ENCODE results near the gene OR1L8. TPM values are rescaled to one million over a fixed set of nuclear protein-coding genes. Genes with fewer than 3 reads are reported as not detected.

The OR1L8 gene
- total and polyA plus RNA-seq, 9 of the 15 experiments (the other 6 are each of a cell fraction or from before 2014, with no cell fraction given): 0.03 to 0.06 (median 0.06) TPM; not detected in 6

- peak; percentile 81 for TF ChIP-seq ZNF592 (IDR thresholded peaks at IDR 0.05)
- TF ChIP-seq TRIM24 (IDR thresholded peaks at IDR 0.05): peak; percentile 59 to 71; a peak in 3 of 4 replicates
- TF ChIP-seq ZNF316 (IDR thresholded peaks at IDR 0.05): peak; percentile 96
- TF ChIP-seq TAF9B (IDR thresholded peaks at IDR 0.05; ENCODE audit: partially characterized antibody): peak; percentile 56
- TF ChIP-seq PRPF4 (IDR thresholded peaks at IDR 0.05; ENCODE audit: insufficient read depth, low read depth, low read length, poor library complexity, severe bottlenecking): no peak
- peak; percentile 79; the same call in 1 of the 2 replicates for TF ChIP-seq EHMT2 (IDR thresholded peaks at IDR 0.05)
- peak; percentile 56; the same call in 1 of the 2 replicates for TF ChIP-seq SMARCC2 (IDR thresholded peaks at IDR 0.05; ENCODE audit: low read depth)
- TF ChIP-seq RBM22 (IDR thresholded peaks at IDR 0.05; ENCODE audit: low read depth, low read length, poor library complexity, severe bottlenecking): no peak
- peak; percentile 87 for TF ChIP-seq MAFG (tag; conservative IDR thresholded peaks at IDR 0.05)
- TF ChIP-seq HDAC1 (IDR thresholded peaks at IDR 0.05): peak in 1 of 2 experiments; percentile 16; a peak in 1 of 4 replicates
- no peak for TF ChIP-seq NEUROD1 (IDR thresholded peaks at IDR 0.05; ENCODE audit: borderline replicate concordance, low read depth, low read length, partially characterized antibody)
- TF ChIP-seq SFPQ (IDR thresholded peaks at IDR 0.05; ENCODE audit: low read depth, low read length): no peak
- peak; percentile 12; the same call in 1 of the 2 replicates for TF ChIP-seq CC2D1A (IDR thresholded peaks at IDR 0.05)
- TF ChIP-seq ATF3 (IDR thresholded peaks at IDR 0.05): peak; percentile 89
- no peak for TF ChIP-seq ATF3 (CRISPR knock-in tag; conservative IDR thresholded peaks at IDR 0.05)
- TF ChIP-seq DPF2 (IDR thresholded peaks at IDR 0.05): peak; percentile 83
- 0 out of 4 replicates have a peak, but pooled peaks have one; percentile 22 to 45 for TF ChIP-seq MNT (conservative IDR thresholded peaks at IDR 0.05)
- no peak for TF ChIP-seq ELF2 (CRISPR knock-in tag; IDR thresholded peaks at IDR 0.05)
- peak; percentile 81; the same call in 1 of the 2 replicates for TF ChIP-seq MAFK (IDR thresholded peaks at IDR 0.05; ENCODE audit: low read length)
- TF ChIP-seq JUND (IDR thresholded peaks at IDR 0.05; ENCODE audit: borderline replicate concordance, low read depth, low read length): peak; percentile 95
- peak; percentile 96; the same call in 2 of the 3 replicates for TF ChIP-seq JUND (tag; IDR thresholded peaks at IDR 0.05; ENCODE audit: borderline replicate concordance, low read depth, low read length)
- TF ChIP-seq KDM2B (CRISPR knock-in tag; IDR thresholded peaks at IDR 0.05): no peak
These were observed 2.8 kb downstream of the OR1L8 start (continued) for GRCh38 chr9:122580360-122580759.

Measured in K562 (cell line).